Activated CD8-positive, alpha-beta T cell treated with anti-CD3 and anti-CD28 coated beads, Interleukin-2, amount 10 ng/mL, durations not matched to agents 7 days and 5 days (primary cell): ENCODE data around the gene LILRB2. TPM values are rescaled to one million over a fixed set of nuclear protein-coding genes. Genes with fewer than 3 reads are reported as not detected.

Source experiments
- ATAC-seq: fragments of 150-1000 bp; cut with Tn5 transposase; one replicate; pipeline ENCODE4 v1.10.0; 2021; ENCODE audit warnings: moderate library complexity
- CTCF ChIA-PET: fragments of 350-600 bp; sonication (Branson Sonifier 250); formaldehyde crosslinking; loops from one replicate; lab custom pipeline; 2021; ENCODE audit warnings: antibody characterized with exemption; lab: Charles Lee
- POLR2A ChIA-PET: fragments of 350-600 bp; sonication (Branson Sonifier 250); formaldehyde crosslinking; loops from one replicate; lab custom pipeline; 2021; ENCODE audit warnings: antibody characterized with exemption; lab: Charles Lee
- DNase-seq: peaks from one replicate; pipeline ENCODE4 v3.0.0-alpha.2; 2020
- H3K27ac Mint-ChIP-seq: one replicate; pipeline ENCODE4 v1.8.0; 2021; ENCODE audit warnings: mild to moderate bottlenecking, mixed read lengths
- H3K27me3 Mint-ChIP-seq: one replicate; pipeline ENCODE4 v1.8.0; 2021; ENCODE audit warnings: low read depth, mixed read lengths
- H3K36me3 Mint-ChIP-seq: one replicate; pipeline ENCODE4 v1.8.0; 2021; ENCODE audit warnings: low read depth, mixed read lengths
- H3K4me1 Mint-ChIP-seq: one replicate; pipeline ENCODE4 v1.8.0; 2021; ENCODE audit warnings: low read depth, mixed read lengths
- H3K4me3 Mint-ChIP-seq: one replicate; pipeline ENCODE4 v1.8.0; 2021; ENCODE audit warnings: mild to moderate bottlenecking, mixed read lengths
- H3K9me3 Mint-ChIP-seq: one replicate; pipeline ENCODE4 v1.8.0; 2022; ENCODE audit warnings: mixed read lengths; ENCODE audit not compliant: insufficient read depth
- total RNA-seq, 2 experiments: library from RNA; stranded (reverse); gene quantifications; one replicate each; pipeline ENCODE4 v1.2.3, GENCODE V29; 2021

Gene LILRB2
- total RNA-seq, 2 experiments from 2014 or later, result not detected

DNA sequence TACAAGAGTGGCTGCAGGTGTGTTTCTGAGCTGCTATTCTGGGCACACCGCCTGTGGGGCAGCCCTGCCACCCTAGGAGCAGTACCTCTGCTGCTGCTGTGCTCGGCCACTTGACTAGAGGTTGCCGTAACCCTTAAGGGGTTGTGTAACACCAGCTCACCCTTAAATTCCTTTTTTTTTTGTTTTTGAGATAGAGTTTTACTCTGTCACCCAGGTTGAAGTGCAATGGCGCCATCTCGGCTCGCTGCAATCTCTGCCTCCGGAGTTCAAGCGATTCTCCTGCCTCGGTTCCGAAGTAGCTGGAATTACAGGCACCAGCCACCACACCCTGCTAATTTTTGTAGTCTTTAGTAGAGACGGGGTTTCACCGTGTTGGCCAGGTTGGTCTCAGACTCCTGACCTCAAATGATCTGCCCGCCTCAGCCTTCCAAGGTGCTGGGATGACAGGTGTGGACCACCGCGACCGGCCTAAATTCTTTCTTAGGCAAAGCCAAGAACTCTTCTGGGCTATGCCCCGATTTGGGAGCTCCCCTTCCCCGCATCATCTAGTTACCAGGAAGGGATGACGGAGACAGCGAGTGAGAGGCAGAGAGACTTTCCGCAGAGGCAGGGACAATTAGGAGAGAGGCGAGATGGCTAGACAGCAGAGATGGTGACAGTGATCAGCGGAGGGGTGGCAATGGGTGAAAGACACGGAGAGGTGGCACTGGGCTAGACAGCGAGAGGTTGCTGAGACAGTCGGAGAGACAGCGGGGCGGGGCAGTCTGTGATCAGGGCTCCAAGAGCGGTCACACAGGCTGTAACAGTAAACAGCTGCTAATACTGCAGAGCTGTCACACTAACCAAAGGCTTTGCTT, 36.4 kb upstream of the LILRB2 start:
- DNase-seq (no peak), ATAC-seq (no peak)
- ChIA-PET POLR2A (no interaction called here), CTCF (interaction anchor here (0.9 to 3.0 kb wide), 2 partner anchors 73 to 99 kb away, joined by 4 to 12 read pairs; no protein-coding TSS in a partner anchor)
- no peak overlapping the region for H3K4me3 Mint-ChIP-seq
- H3K27ac Mint-ChIP-seq, result no peak overlapping the region
- no peaks in the 10 kb centered on the region for H3K36me3 Mint-ChIP-seq
- H3K27me3 Mint-ChIP-seq, result peaks cover 28% of the 10 kb centered on the region
- H3K4me1 Mint-ChIP-seq, result peaks cover 5% of the 10 kb centered on the region
- no peaks in the 10 kb centered on the region for H3K9me3 Mint-ChIP-seq

- Mint-ChIP-seq H3K4me3 (no peak overlapping the region), H3K9me3 (no peaks in the 10 kb centered on the region), H3K36me3 (no peaks in the 10 kb centered on the region), H3K4me1 (peaks cover 5% of the 10 kb centered on the region), H3K27me3 (peaks cover 26% of the 10 kb centered on the region), H3K27ac (no peak overlapping the region)
- CTCF ChIA-PET, result interaction anchor here (0.9 to 3.0 kb wide), 2 partner anchors 74 to 99 kb away, joined by 4 to 12 read pairs; no protein-coding TSS in a partner anchor
- ATAC-seq (no peak), DNase-seq (peak; percentile 39)
- POLR2A ChIA-PET, result no interaction called here
These were observed 35.8 kb upstream of the LILRB2 start for GRCh38 chr19:54316746-54317107.

DNA sequence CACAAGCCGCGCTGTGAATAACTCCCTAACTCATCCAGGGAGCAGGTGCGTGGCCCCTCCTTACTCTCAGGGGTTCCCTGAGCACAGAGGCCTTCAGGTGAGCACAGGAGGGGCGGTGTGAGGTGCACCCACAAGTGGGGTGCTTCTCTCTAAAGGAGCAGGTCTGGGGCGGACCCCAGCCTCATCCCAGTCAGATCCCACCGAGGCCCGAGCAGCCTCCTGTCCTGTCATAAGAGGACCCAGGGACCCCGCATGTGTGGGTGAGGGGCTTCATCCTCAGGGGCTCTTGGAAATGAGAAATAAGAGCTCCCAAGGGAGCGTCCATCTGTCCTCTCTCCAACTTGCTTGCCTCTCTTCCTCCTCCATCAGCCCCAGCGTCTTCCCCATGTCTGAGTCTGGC, 35.0 kb upstream of the LILRB2 start:
- ChIA-PET CTCF (interaction anchor here (0.9 to 3.0 kb wide), 2 partner anchors 74 to 100 kb away, joined by 4 to 12 read pairs; no protein-coding TSS in a partner anchor), POLR2A (no interaction called here)
- Mint-ChIP-seq H3K9me3 (no peaks in the 10 kb centered on the region), H3K4me1 (peaks cover 5% of the 10 kb centered on the region), H3K27me3 (peaks cover 22% of the 10 kb centered on the region), H3K4me3 (no peak overlapping the region), H3K36me3 (no peaks in the 10 kb centered on the region), H3K27ac (no peak overlapping the region)
- DNase-seq (no peak), ATAC-seq (no peak)

DNA sequence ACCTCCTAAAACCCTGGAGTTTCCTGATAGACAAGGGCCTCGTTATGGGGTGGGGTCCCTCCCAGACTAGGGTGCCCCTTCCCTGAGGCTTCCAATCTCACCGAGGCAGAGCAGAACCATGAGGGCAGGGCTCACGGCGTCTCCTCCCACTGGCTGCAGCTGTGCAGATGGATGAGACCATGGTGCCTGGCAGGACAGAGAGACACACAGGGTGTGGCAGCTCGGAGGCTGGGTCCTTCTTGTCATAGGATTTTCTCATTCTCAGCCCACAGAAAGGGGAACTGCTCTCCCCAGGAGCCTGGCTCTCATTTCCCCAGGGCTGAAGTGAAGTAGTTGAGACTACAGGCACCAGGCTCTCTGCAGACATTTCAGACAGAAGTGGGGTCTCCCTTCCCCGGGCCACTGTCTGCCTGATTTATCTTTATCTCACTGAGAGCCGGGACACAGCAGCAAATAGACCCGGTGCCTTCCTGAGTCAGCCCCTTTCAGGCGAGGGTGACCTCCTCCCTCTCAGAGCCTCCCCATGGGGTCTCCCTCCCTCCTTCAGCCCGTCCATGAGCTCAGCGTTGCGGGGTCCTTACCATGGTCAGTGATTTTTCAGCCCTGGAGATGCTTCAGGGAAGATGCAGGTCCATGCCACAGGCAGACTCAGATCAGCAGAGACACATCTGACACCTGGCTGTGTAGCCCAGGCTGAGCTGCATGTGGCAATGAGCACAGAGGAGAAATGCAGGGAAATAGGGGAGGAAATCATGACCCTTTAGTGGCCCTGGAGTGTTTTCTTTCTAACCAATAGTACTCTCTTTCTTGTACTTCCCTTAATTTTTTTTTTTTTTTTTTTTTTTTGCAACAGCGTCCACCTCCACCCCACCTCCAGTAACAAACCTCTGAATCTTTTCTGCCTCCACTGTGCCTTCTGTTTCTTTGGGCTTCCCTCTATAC, 31.8 kb upstream of the LILRB2 start, which contains the start of gene LILRA5:
TSS of gene LILRA5 (minus strand) at position 731 of the 942 bp plus-strand sequence. CDS start at position 584, 147 bp downstream.
- peaks cover 5% of the 10 kb centered on the region for H3K4me1 Mint-ChIP-seq
- CTCF ChIA-PET, result no interaction called here
- no peak for DNase-seq
- H3K9me3 Mint-ChIP-seq, result no peaks in the 10 kb centered on the region
- POLR2A ChIA-PET, result no interaction called here
- no peak within 1 kb of the TSS for H3K4me3 Mint-ChIP-seq
- H3K36me3 Mint-ChIP-seq, result no peaks in the 10 kb centered on the region
- no peak within 1 kb of the TSS for H3K27ac Mint-ChIP-seq
- peaks cover 16% of the 10 kb centered on the region for H3K27me3 Mint-ChIP-seq
- ATAC-seq, result no peak

GRCh38 chr19:54312011-54312410, 31.1 kb upstream of the LILRB2 start:
- Mint-ChIP-seq H3K4me3 (no peak overlapping the region), H3K27me3 (peaks cover 16% of the 10 kb centered on the region), H3K27ac (no peak overlapping the region), H3K9me3 (no peaks in the 10 kb centered on the region), H3K4me1 (peaks cover 5% of the 10 kb centered on the region), H3K36me3 (no peaks in the 10 kb centered on the region)
- no peak for DNase-seq
- ChIA-PET CTCF (no interaction called here), POLR2A (no interaction called here)
- no peak for ATAC-seq

- ATAC-seq (no peak), DNase-seq (no peak)
- no peak overlapping the region for H3K4me3 Mint-ChIP-seq
- H3K4me1 Mint-ChIP-seq, result peaks cover 1% of the 10 kb centered on the region
- H3K36me3 Mint-ChIP-seq, result no peaks in the 10 kb centered on the region
- POLR2A ChIA-PET, result no interaction called here
- H3K9me3 Mint-ChIP-seq, result no peaks in the 10 kb centered on the region
- H3K27me3 Mint-ChIP-seq, result peaks cover 16% of the 10 kb centered on the region
- no peak overlapping the region for H3K27ac Mint-ChIP-seq
- CTCF ChIA-PET, result no interaction called here
These were observed 30.6 kb upstream of the LILRB2 start for GRCh38 chr19:54311486-54311885.

- Mint-ChIP-seq H3K4me1 (peaks cover 2% of the 10 kb centered on the region), H3K36me3 (no peaks in the 10 kb centered on the region), H3K4me3 (no peak overlapping the region), H3K27ac (no peak overlapping the region), H3K9me3 (no peaks in the 10 kb centered on the region), H3K27me3 (peaks cover 16% of the 10 kb centered on the region)
- ChIA-PET CTCF (no interaction called here), POLR2A (no interaction called here)
- no peak for DNase-seq
- ATAC-seq, result no peak
These were observed 29.6 kb upstream of the LILRB2 start for GRCh38 chr19:54310543-54310942.

DNA sequence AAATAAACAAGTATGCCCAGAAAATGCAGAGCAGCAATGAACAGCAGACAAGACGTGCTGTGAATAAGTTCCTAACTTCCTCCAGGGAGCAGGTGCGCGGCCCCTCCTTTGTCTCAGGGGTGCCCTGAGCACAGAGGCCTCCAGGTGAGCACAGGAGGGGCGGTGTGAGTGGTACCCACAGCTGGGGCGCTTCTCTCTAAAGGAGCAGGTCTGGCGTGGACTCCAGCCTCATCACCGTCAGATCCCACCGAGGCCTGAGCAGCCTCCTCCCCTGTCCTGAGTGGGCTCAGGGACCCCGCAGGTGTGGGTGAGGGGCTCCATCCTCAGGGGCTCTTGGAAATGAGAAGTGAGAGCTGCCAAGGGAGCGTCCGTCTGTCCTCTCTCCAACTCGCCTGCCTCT, 28.9 kb upstream of the LILRB2 start:
- DNase-seq, result no peak
- CTCF ChIA-PET, result no interaction called here
- no peaks in the 10 kb centered on the region for H3K36me3 Mint-ChIP-seq
- H3K9me3 Mint-ChIP-seq, result no peaks in the 10 kb centered on the region
- POLR2A ChIA-PET, result no interaction called here
- ATAC-seq, result no peak
- H3K27me3 Mint-ChIP-seq, result peaks cover 16% of the 10 kb centered on the region
- H3K4me3 Mint-ChIP-seq, result no peak overlapping the region
- H3K4me1 Mint-ChIP-seq, result peaks cover 9% of the 10 kb centered on the region
- no peak overlapping the region for H3K27ac Mint-ChIP-seq

GRCh38 chr19:54307389-54308020, 26.6 kb upstream of the LILRB2 start:
- no peak overlapping the region for H3K27ac Mint-ChIP-seq
- H3K4me1 Mint-ChIP-seq, result peaks cover 29% of the 10 kb centered on the region
- H3K27me3 Mint-ChIP-seq, result peaks cover 4% of the 10 kb centered on the region
- H3K4me3 Mint-ChIP-seq, result no peak overlapping the region
- ATAC-seq (no peak), DNase-seq (no peak)
- POLR2A ChIA-PET, result no interaction called here
- H3K9me3 Mint-ChIP-seq, result no peaks in the 10 kb centered on the region
- CTCF ChIA-PET, result no interaction called here
- no peaks in the 10 kb centered on the region for H3K36me3 Mint-ChIP-seq

DNA sequence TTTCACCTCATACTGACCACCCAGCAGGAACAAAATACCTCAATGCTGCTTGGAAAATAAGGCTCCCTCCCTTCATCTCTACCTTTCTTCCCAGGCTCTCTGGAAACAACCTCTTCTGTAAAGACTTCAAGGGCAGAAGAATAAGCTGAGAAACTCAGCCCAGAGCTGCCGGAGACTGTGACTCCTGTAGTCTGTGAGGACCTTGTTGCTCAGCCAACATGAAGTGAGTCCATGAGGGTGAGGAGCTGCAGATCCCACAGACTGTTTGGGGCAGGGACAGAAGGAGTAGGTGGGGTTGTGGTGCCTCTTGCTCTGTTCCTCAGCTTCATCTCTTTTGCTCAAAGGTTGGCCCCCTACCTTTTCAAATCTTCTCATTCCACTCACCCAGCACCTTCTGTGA, 24.2 kb upstream of the LILRB2 start:
- ChIA-PET CTCF (no interaction called here), POLR2A (no interaction called here)
- Mint-ChIP-seq H3K9me3 (no peaks in the 10 kb centered on the region), H3K27me3 (peaks cover 7% of the 10 kb centered on the region), H3K4me3 (no peak overlapping the region), H3K27ac (no peak overlapping the region), H3K4me1 (peaks cover 33% of the 10 kb centered on the region), H3K36me3 (no peaks in the 10 kb centered on the region)
- ATAC-seq (no peak), DNase-seq (no peak)

- Mint-ChIP-seq H3K4me3 (no peak overlapping the region), H3K4me1 (peaks cover 33% of the 10 kb centered on the region), H3K27ac (no peak overlapping the region), H3K9me3 (no peaks in the 10 kb centered on the region), H3K36me3 (no peaks in the 10 kb centered on the region), H3K27me3 (peaks cover 9% of the 10 kb centered on the region)
- ChIA-PET POLR2A (no interaction called here), CTCF (no interaction called here)
- no peak for DNase-seq
- ATAC-seq, result no peak
These were observed 21.3 kb upstream of the LILRB2 start for GRCh38 chr19:54302257-54302656.
